Gastrocnemius medialis (tissue), 4 donors: ENCODE results near the gene NYNRIN.
"Not testable (repeated sequence)": the region's sequence is repeated elsewhere in the genome, so short reads cannot be mapped to it uniquely, and the experiment has no call there.

Source experiments
- CTCF ChIP-seq, 5 experiments: fragments of 450-650 bp in 3 of 5; fragments of 200-600 bp in 2 of 5; sonication (generic) in 2 of 5; IDR thresholded peaks in 4 of 5; conservative IDR thresholded peaks in 1 of 5; 1 replicate in 4 of 5; 2 replicates in 1 of 5; pipeline ENCODE4 v1.5.1; 2016 to 2019; ENCODE audit warnings: antibody characterized with exemption in 5 of 5, mild to moderate bottlenecking in 3 of 5, moderate library complexity in 3 of 5
- POLR2A ChIP-seq, 2 donors: fragments of 450-650 bp; IDR thresholded peaks; one replicate each; pipeline ENCODE4 v1.6.1; 2017; ENCODE audit warnings: antibody characterized with exemption in 2 of 2, mild to moderate bottlenecking in 2 of 2, moderate library complexity in 2 of 2

- not testable (repeated sequence) for TF ChIP-seq CTCF (IDR thresholded peaks at IDR 0.05 in 4 of 5, conservative IDR thresholded peaks at IDR 0.05 in 1 of 5); POLR2A (IDR thresholded peaks at IDR 0.05)
Measured at GRCh38 chr14:24387579-24387978, 11.2 kb upstream of the NYNRIN start.
